H1 (cell line): Measurements from ENCODE around the gene ALOX5AP. TPM values are rescaled to one million over a fixed set of nuclear protein-coding genes. Genes with fewer than 3 reads are reported as not detected.

Source experiments
- CTCF ChIA-PET: fragments of 300-600 bp; sonication (Branson Sonifier 250); formaldehyde crosslinking; loops from one replicate; lab custom pipeline; 2021; ENCODE audit not compliant: partially characterized antibody; lab: Charles Lee
- POLR2A ChIA-PET: fragments of 300-600 bp; sonication (Branson Sonifier 250); formaldehyde crosslinking; loops from one replicate; lab custom pipeline; 2021; ENCODE audit warnings: inconsistent platforms; ENCODE audit not compliant: partially characterized antibody; lab: Charles Lee
- DNase-seq, 2 experiments: peaks; one replicate each; pipeline versions ENCODE4 v3.0.0 to v3.0.0-alpha.2; 2010 to 2022; ENCODE audit warnings: low spot score in 2 of 2, low read depth in 1 of 2, mixed read lengths in 1 of 2
- FAIRE-seq: peaks from 2 replicates; lab custom pipeline; 2011; peaks lifted over from hg19 to GRCh38; lab: Jason Lieb, UNC
- H2AFZ ChIP-seq: 2 replicates; pipeline ENCODE4 v1.8.1; 2012; ENCODE audit warnings: low read length, inconsistent platforms
- H2AK5ac ChIP-seq: 2 replicates; pipeline ENCODE4 v1.6.1; 2013; ENCODE audit warnings: low read depth, low read length
- H2BK120ac ChIP-seq: replicated peaks from 2 replicates; pipeline ENCODE3; 2013; ENCODE audit warnings: low read depth, low read length, inconsistent platforms
- H2BK12ac ChIP-seq: 2 replicates; pipeline ENCODE4 v1.6.1; 2013; ENCODE audit warnings: low read depth, low read length
- H2BK15ac ChIP-seq: 2 replicates; pipeline ENCODE4 v1.6.1; 2013; ENCODE audit warnings: low read length
- H2BK20ac ChIP-seq: 2 replicates; pipeline ENCODE4 v1.6.1; 2013; ENCODE audit warnings: low read length
- H2BK5ac ChIP-seq: 2 replicates; pipeline ENCODE4 v1.6.1; 2013; ENCODE audit warnings: low read depth, low read length
- H3K14ac ChIP-seq: 2 replicates; pipeline ENCODE4 v1.6.1; 2013; ENCODE audit warnings: inconsistent platforms; ENCODE audit not compliant: insufficient read length
- H3K18ac ChIP-seq: 2 replicates; pipeline ENCODE4 v1.6.1; 2013; ENCODE audit warnings: low read length; ENCODE audit errors: extremely low read depth
- H3K23ac ChIP-seq: 2 replicates; pipeline ENCODE4 v1.6.1; 2013; ENCODE audit warnings: inconsistent platforms; ENCODE audit not compliant: insufficient read length
- H3K23me2 ChIP-seq: 2 replicates; pipeline ENCODE4 v1.6.1; 2013; ENCODE audit warnings: low read depth, low read length
- H3K27ac ChIP-seq: 2 replicates; pipeline ENCODE4 v1.6.1; 2011; ENCODE audit warnings: low read depth, low read length, inconsistent platforms
- H3K27me3 ChIP-seq, 4 experiments: replicated peaks in 1 of 4; 1 replicate in 1 of 4; 2 replicates in 3 of 4; pipeline versions ENCODE4 v1.6.1 to v1.8.1; 2011 to 2013; ENCODE audit warnings: low read length in 3 of 4, mild to moderate bottlenecking in 3 of 4, inconsistent platforms in 2 of 4, mixed read lengths in 2 of 4, moderate library complexity in 1 of 4; ENCODE audit not compliant: control insufficient read depth in 3 of 4, insufficient read depth in 3 of 4; ENCODE audit errors: extremely low read depth in 1 of 4
- H3K36me3 ChIP-seq, 4 experiments: 2 replicates each; pipeline versions ENCODE4 v1.6.1 to v1.8.1; 2011 to 2013; ENCODE audit warnings: mild to moderate bottlenecking in 4 of 4, low read length in 3 of 4, moderate library complexity in 2 of 4, control low read depth in 1 of 4, inconsistent platforms in 1 of 4; ENCODE audit not compliant: insufficient read depth in 4 of 4, control insufficient read depth in 2 of 4
- H3K4ac ChIP-seq: replicated peaks from 2 replicates; pipeline ENCODE3; 2013; ENCODE audit warnings: low read length, low read depth, mixed read lengths, inconsistent platforms; ENCODE audit not compliant: insufficient read length
- H3K4me1 ChIP-seq, 4 experiments: replicated peaks in 1 of 4; 1 replicate in 1 of 4; 2 replicates in 3 of 4; pipeline versions ENCODE4 v1.6.1 to v1.8.1; 2011 to 2013; ENCODE audit warnings: low read length in 3 of 4, inconsistent platforms in 2 of 4, mixed read lengths in 1 of 4; ENCODE audit not compliant: insufficient read depth in 4 of 4, control insufficient read depth in 3 of 4
- H3K4me2 ChIP-seq, 2 experiments: 2 replicates each; pipeline versions ENCODE4 v1.6.1 to v1.8.1; 2011 to 2013; ENCODE audit warnings: low read depth in 2 of 2, low read length in 2 of 2, control low read depth in 1 of 2, inconsistent platforms in 1 of 2, mild to moderate bottlenecking in 1 of 2; ENCODE audit not compliant: insufficient read depth in 1 of 2
- H3K4me3 ChIP-seq, 4 experiments: fragments of 200-600, 300-600 bp in 1 of 4; sonication (generic), shearing (Covaris generic), sonication (Bioruptor Twin) in 1 of 4; 2 replicates each; pipeline versions ENCODE4 v1.5.1 to v1.8.1; 2011 to 2016; ENCODE audit warnings: low read length in 4 of 4, low read depth in 3 of 4, control low read depth in 2 of 4, inconsistent platforms in 2 of 4, mild to moderate bottlenecking in 2 of 4, mixed read lengths in 1 of 4, moderate library complexity in 1 of 4; ENCODE audit not compliant: insufficient read depth in 2 of 4; ENCODE audit errors: extremely low read depth in 1 of 4
- H3K56ac ChIP-seq: replicated peaks from 2 replicates; pipeline ENCODE3; 2013; ENCODE audit warnings: low read depth, mild to moderate bottlenecking, mixed read lengths, low read length, inconsistent platforms; ENCODE audit not compliant: insufficient read length
- H3K79me1 ChIP-seq: 2 replicates; pipeline ENCODE4 v1.6.1; 2013; ENCODE audit warnings: low read depth, low read length, control low read depth
- H3K79me2 ChIP-seq, 2 experiments: 2 replicates each; pipeline versions ENCODE4 v1.6.1 to v1.8.1; 2012 to 2013; ENCODE audit warnings: low read length in 2 of 2, mild to moderate bottlenecking in 2 of 2, inconsistent platforms in 1 of 2; ENCODE audit not compliant: insufficient read depth in 2 of 2, control insufficient read depth in 1 of 2
- H3K9ac ChIP-seq, 4 experiments: replicated peaks in 1 of 4; 1 replicate in 1 of 4; 2 replicates in 3 of 4; pipeline versions ENCODE4 v1.6.1 to v1.8.1; 2011 to 2013; ENCODE audit warnings: low read depth in 3 of 4, low read length in 3 of 4, control low read depth in 2 of 4, mild to moderate bottlenecking in 2 of 4, moderate library complexity in 2 of 4, inconsistent platforms in 1 of 4; ENCODE audit errors: extremely low read depth in 1 of 4
- H3K9me3 ChIP-seq, 2 experiments: 2 replicates each; pipeline versions ENCODE4 v1.6.1 to v1.8.1; 2012 to 2013; ENCODE audit warnings: mild to moderate bottlenecking in 2 of 2, moderate library complexity in 2 of 2, control low read depth in 1 of 2, inconsistent platforms in 1 of 2, low read depth in 1 of 2, low read length in 1 of 2, mixed read lengths in 1 of 2; ENCODE audit not compliant: insufficient read depth in 2 of 2
- H4K20me1 ChIP-seq, 2 experiments: replicated peaks in 1 of 2; 2 replicates each; pipeline versions ENCODE3 to v1.8.1; 2011 to 2013; ENCODE audit warnings: inconsistent platforms in 2 of 2, low read length in 2 of 2, mild to moderate bottlenecking in 1 of 2; ENCODE audit not compliant: insufficient read depth in 2 of 2, control insufficient read depth in 1 of 2
- H4K5ac ChIP-seq: 2 replicates; pipeline ENCODE4 v1.6.1; 2013; ENCODE audit warnings: low read length, low read depth, mixed read lengths, inconsistent platforms; ENCODE audit not compliant: insufficient read length
- H4K8ac ChIP-seq: 2 replicates; pipeline ENCODE4 v1.8.0; 2013; ENCODE audit warnings: mild to moderate bottlenecking, moderate library complexity, low read length, inconsistent platforms; ENCODE audit not compliant: insufficient read depth; ENCODE audit errors: extremely low read depth
- H4K91ac ChIP-seq: replicated peaks from 2 replicates; pipeline ENCODE3; 2013; ENCODE audit warnings: low read length, mixed read lengths, inconsistent platforms; ENCODE audit not compliant: insufficient read length
- BRCA1 ChIP-seq: IDR thresholded peaks from 2 replicates; pipeline ENCODE4 v1.6.1; 2012; ENCODE audit warnings: low read depth, low read length, improper control_type of control experiment
- CEBPB ChIP-seq: IDR thresholded peaks from 2 replicates; pipeline ENCODE4 v1.6.1; 2012; ENCODE audit warnings: low read depth, low read length
- FOSL1 ChIP-seq: IDR thresholded peaks from 2 replicates; pipeline ENCODE4 v1.6.1; 2011; ENCODE audit warnings: mild to moderate bottlenecking, low read depth, low read length, moderate library complexity; ENCODE audit not compliant: insufficient read depth
- JUN ChIP-seq: IDR thresholded peaks from 2 replicates; pipeline ENCODE4 v1.6.1; 2011; ENCODE audit warnings: low read depth, mild to moderate bottlenecking, improper control_type of control experiment, low read length
- SP2 ChIP-seq: IDR thresholded peaks from 2 replicates; pipeline ENCODE4 v1.6.1; 2012; ENCODE audit warnings: mild to moderate bottlenecking, low read length, inconsistent platforms
- TEAD4 ChIP-seq: IDR thresholded peaks from 2 replicates; pipeline ENCODE4 v1.6.1; 2012; ENCODE audit warnings: low read depth, low read length, inconsistent platforms, mixed read lengths
- WGBS, 2 experiments: shearing (Covaris generic) in 1 of 2; methylation state at CpG; one replicate each; pipeline versions ENCODE4 v1.1.6 to v1.1.7; 2013 to 2015; ENCODE audit warnings: low lambda C conversion rate in 2 of 2, mixed read lengths in 2 of 2, inconsistent platforms in 1 of 2, low coverage in 1 of 2, missing lambda C conversion rate in 1 of 2; ENCODE audit not compliant: insufficient replicate concordance in 2 of 2, insufficient coverage in 1 of 2, insufficient read length in 1 of 2; ENCODE audit errors: extremely low coverage in 1 of 2, missing lambda C conversion rate in 1 of 2; 5-methylcytosine and 5-hydroxymethylcytosine counted together
- polyA plus RNA-seq, 7 experiments: library from polyadenylated mRNA; depleted of rRNA in 3 of 7; stranded (reverse) in 5 of 7; unstranded in 2 of 7; fragments of >200 nt in 5 of 7; fragments of 200-250 nt in 2 of 7; gene quantifications; 1 replicate in 5 of 7; 2 replicates in 1 of 7; 4 replicates in 1 of 7; pipeline versions ENCODE4 v1.2.1 to v1.2.3, GENCODE V29; 2011 to 2013; ENCODE audit warnings: missing spikeins in 2 of 7, mixed read lengths in 2 of 7
- total RNA-seq: library from RNA; stranded (reverse); fragmentation: NEBNext Ultra II Directional; extraction: Animal tissue kit (Norgen Biotek cat#: 25700); gene quantifications from 2 replicates; pipeline ENCODE4 v1.2.1, GENCODE V29; 2021
- TF ChIP-seq, protein P1 (sequence below), 3 experiments: IDR thresholded peaks; 1 replicate in 2 of 3; 2 replicates in 1 of 3; pipeline versions ENCODE4 v1.5.1 to v1.6.1; 2011; ENCODE audit warnings: low read length in 3 of 3, mild to moderate bottlenecking in 3 of 3, inconsistent platforms in 2 of 3, low read depth in 1 of 3, moderate library complexity in 1 of 3; ENCODE audit not compliant: insufficient read depth in 1 of 3; ENCODE audit errors: control extremely low read depth in 1 of 3

Gene ALOX5AP
- total and polyA plus RNA-seq, 2 of the 8 experiments (the other 6 are each of a cell fraction or from before 2014, with no cell fraction given) = not detected

- Histone ChIP-seq H3K23ac (no peak overlapping the region), H2BK15ac (no peak overlapping the region), H3K56ac (no peak overlapping the region), H2BK120ac (no peak overlapping the region), H4K20me1 (no peaks in the 10 kb centered on the region), H3K27me3 (no peaks in the 10 kb centered on the region), H3K18ac (no peak overlapping the region), H3K4ac (no peak overlapping the region), H2BK12ac (no peak overlapping the region), H3K79me1 (no peaks in the 10 kb centered on the region), H2AK5ac (no peak overlapping the region), H3K14ac (no peak overlapping the region), H3K4me2 (no peak overlapping the region), H2AFZ (no peak overlapping the region), H3K4me3 (no peak overlapping the region), H3K4me1 (no peaks in the 10 kb centered on the region), H3K9ac (peak overlapping the region in 1 of 4 experiments; percentile 27; a peak in 1 of 7 replicates), H3K23me2 (no peaks in the 10 kb centered on the region), H2BK20ac (no peak overlapping the region), H3K79me2 (no peaks in the 10 kb centered on the region), H4K5ac (no peak overlapping the region), H3K36me3 (no peaks in the 10 kb centered on the region), H3K27ac (no peak overlapping the region), H4K8ac (no peak overlapping the region), H3K9me3 (no peaks in the 10 kb centered on the region), H2BK5ac (no peak overlapping the region), H4K91ac (no peak overlapping the region)
- WGBS, 2 experiments = 91% methylated on average over 8 of the region's 8 CpGs; no CpG with 5 or more reads in 1 of the 2 experiments
- CTCF ChIA-PET = interaction anchor here (0.8 to 1.1 kb wide), 4 partner anchors 18 to 29 kb away, joined by 3 read pairs; no protein-coding TSS in a partner anchor
- no peak for FAIRE-seq
- POLR2A ChIA-PET = interaction anchor here (0.8 kb wide), 1 partner anchor 9 kb away, joined by 3 read pairs; no protein-coding TSS in a partner anchor
- DNase-seq = no peak
- no peak for TF ChIP-seq TEAD4
- TF ChIP-seq BRCA1 = no peak
- TF ChIP-seq JUN = no peak
- TF ChIP-seq, protein P1, sequence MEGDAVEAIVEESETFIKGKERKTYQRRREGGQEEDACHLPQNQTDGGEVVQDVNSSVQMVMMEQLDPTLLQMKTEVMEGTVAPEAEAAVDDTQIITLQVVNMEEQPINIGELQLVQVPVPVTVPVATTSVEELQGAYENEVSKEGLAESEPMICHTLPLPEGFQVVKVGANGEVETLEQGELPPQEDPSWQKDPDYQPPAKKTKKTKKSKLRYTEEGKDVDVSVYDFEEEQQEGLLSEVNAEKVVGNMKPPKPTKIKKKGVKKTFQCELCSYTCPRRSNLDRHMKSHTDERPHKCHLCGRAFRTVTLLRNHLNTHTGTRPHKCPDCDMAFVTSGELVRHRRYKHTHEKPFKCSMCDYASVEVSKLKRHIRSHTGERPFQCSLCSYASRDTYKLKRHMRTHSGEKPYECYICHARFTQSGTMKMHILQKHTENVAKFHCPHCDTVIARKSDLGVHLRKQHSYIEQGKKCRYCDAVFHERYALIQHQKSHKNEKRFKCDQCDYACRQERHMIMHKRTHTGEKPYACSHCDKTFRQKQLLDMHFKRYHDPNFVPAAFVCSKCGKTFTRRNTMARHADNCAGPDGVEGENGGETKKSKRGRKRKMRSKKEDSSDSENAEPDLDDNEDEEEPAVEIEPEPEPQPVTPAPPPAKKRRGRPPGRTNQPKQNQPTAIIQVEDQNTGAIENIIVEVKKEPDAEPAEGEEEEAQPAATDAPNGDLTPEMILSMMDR (IDR thresholded peaks at IDR 0.05; ENCODE audit: control extremely low read depth in 1 of 3, insufficient read depth in 1 of 3, low read depth in 1 of 3, low read length in 3 of 3) = no peak
- no peak for TF ChIP-seq FOSL1
- no peak for TF ChIP-seq CEBPB
- TF ChIP-seq SP2 = no peak
Observed at GRCh38 chr13:30729801-30730200, 5.5 kb upstream of the ALOX5AP start.
